ENCODE results near the gene PTGDS. TPM values are rescaled to one million over a fixed set of nuclear protein-coding genes. Genes with fewer than 3 reads are reported as not detected.

PTGDS gene
- total RNA-seq, 1 donor from 2014 or later: not detected

GRCh38 chr9:137014776-137015539 is 37.7 kb downstream of the PTGDS start:
- Mint-ChIP-seq H3K27ac (ENCODE audit: unreplicated experiment) (no peak overlapping the region), H3K9me3 (ENCODE audit: unreplicated experiment) (no peaks in the 10 kb centered on the region), H3K27me3 (ENCODE audit: unreplicated experiment) (no peaks in the 10 kb centered on the region), H3K4me3 (ENCODE audit: unreplicated experiment) (no peak overlapping the region), H3K4me1 (ENCODE audit: unreplicated experiment) (no peaks in the 10 kb centered on the region), H3K36me3 (ENCODE audit: low read depth, unreplicated experiment) (no peaks in the 10 kb centered on the region)
- DNase-seq (ENCODE audit: low spot score): no peak
- TF ChIP-seq, protein P1, sequence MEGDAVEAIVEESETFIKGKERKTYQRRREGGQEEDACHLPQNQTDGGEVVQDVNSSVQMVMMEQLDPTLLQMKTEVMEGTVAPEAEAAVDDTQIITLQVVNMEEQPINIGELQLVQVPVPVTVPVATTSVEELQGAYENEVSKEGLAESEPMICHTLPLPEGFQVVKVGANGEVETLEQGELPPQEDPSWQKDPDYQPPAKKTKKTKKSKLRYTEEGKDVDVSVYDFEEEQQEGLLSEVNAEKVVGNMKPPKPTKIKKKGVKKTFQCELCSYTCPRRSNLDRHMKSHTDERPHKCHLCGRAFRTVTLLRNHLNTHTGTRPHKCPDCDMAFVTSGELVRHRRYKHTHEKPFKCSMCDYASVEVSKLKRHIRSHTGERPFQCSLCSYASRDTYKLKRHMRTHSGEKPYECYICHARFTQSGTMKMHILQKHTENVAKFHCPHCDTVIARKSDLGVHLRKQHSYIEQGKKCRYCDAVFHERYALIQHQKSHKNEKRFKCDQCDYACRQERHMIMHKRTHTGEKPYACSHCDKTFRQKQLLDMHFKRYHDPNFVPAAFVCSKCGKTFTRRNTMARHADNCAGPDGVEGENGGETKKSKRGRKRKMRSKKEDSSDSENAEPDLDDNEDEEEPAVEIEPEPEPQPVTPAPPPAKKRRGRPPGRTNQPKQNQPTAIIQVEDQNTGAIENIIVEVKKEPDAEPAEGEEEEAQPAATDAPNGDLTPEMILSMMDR (IDR thresholded peaks at IDR 0.05; ENCODE audit: unreplicated experiment): no peak

GRCh38 chr9:137015540-137015930 is 38.2 kb downstream of the PTGDS start:
- TF ChIP-seq, protein P1 (IDR thresholded peaks at IDR 0.05; ENCODE audit: unreplicated experiment): no peak
- no peak overlapping the region for H3K4me3 Mint-ChIP-seq (ENCODE audit: unreplicated experiment)
- no peaks in the 10 kb centered on the region for H3K4me1 Mint-ChIP-seq (ENCODE audit: unreplicated experiment)
- no peak overlapping the region for H3K27ac Mint-ChIP-seq (ENCODE audit: unreplicated experiment)
- no peaks in the 10 kb centered on the region for H3K9me3 Mint-ChIP-seq (ENCODE audit: unreplicated experiment)
- no peaks in the 10 kb centered on the region for H3K36me3 Mint-ChIP-seq (ENCODE audit: low read depth, unreplicated experiment)
- DNase-seq (ENCODE audit: low spot score): no peak
- H3K27me3 Mint-ChIP-seq (ENCODE audit: unreplicated experiment): no peaks in the 10 kb centered on the region

DNA sequence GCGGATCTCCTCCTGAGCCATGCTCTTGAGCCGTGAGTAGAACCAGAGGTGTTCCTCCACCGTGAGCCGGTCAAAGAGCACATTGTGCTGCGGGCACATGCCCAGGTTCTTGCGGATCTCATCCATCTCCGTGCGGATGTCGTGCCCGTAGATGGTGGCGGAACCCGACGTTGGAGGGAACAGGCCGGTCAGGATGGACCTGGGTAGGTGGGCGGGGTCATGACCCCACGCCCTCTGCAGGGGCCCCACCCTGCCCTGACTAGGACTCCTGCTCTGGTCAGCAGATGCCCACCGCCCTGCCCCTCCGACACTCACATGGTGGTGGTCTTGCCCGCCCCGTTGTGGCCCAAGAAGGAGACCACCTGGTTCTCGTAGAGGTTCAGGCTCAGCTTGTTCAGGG is 38.7 kb downstream of the PTGDS start:
- Mint-ChIP-seq H3K27me3 (ENCODE audit: unreplicated experiment) (no peaks in the 10 kb centered on the region), H3K27ac (ENCODE audit: unreplicated experiment) (no peak overlapping the region), H3K4me1 (ENCODE audit: unreplicated experiment) (no peaks in the 10 kb centered on the region), H3K36me3 (ENCODE audit: low read depth, unreplicated experiment) (no peaks in the 10 kb centered on the region), H3K9me3 (ENCODE audit: unreplicated experiment) (no peaks in the 10 kb centered on the region), H3K4me3 (ENCODE audit: unreplicated experiment) (no peak overlapping the region)
- TF ChIP-seq, protein P1 (IDR thresholded peaks at IDR 0.05; ENCODE audit: unreplicated experiment): no peak
- no peak for DNase-seq (ENCODE audit: low spot score)

DNA sequence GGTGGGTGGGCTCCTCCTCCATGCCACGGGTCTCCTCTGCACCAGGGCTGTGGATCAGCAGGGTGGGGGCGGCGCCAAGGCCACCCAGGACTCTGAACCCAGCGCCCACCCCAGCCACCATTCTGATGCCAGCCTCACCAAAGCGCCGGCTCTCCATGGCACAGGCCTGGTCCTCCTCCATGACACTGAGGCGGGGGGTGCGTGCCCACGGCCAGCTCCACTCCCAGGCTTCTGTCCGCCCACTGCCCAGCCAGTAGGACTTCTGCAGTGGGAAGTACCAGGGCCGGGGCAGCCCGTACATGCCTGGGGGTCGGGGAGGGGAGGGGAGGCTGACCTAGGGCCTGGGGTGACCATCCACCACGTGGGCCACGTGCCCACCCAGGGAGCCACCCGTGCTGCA is 39.1 kb downstream of the PTGDS start:
- TF ChIP-seq, protein P1 (IDR thresholded peaks at IDR 0.05; ENCODE audit: unreplicated experiment): no peak
- Mint-ChIP-seq H3K4me3 (ENCODE audit: unreplicated experiment) (no peak overlapping the region), H3K4me1 (ENCODE audit: unreplicated experiment) (no peaks in the 10 kb centered on the region), H3K36me3 (ENCODE audit: low read depth, unreplicated experiment) (no peaks in the 10 kb centered on the region), H3K27me3 (ENCODE audit: unreplicated experiment) (no peaks in the 10 kb centered on the region), H3K9me3 (ENCODE audit: unreplicated experiment) (no peaks in the 10 kb centered on the region), H3K27ac (ENCODE audit: unreplicated experiment) (no peak overlapping the region)
- DNase-seq (ENCODE audit: low spot score): no peak

GRCh38 chr9:137017071-137017470 is 39.8 kb downstream of the PTGDS start:
- Mint-ChIP-seq H3K36me3 (ENCODE audit: low read depth, unreplicated experiment) (no peaks in the 10 kb centered on the region), H3K4me3 (ENCODE audit: unreplicated experiment) (no peak overlapping the region), H3K27ac (ENCODE audit: unreplicated experiment) (no peak overlapping the region), H3K4me1 (ENCODE audit: unreplicated experiment) (no peaks in the 10 kb centered on the region), H3K9me3 (ENCODE audit: unreplicated experiment) (no peaks in the 10 kb centered on the region), H3K27me3 (ENCODE audit: unreplicated experiment) (peaks cover 1% of the 10 kb centered on the region)
- TF ChIP-seq, protein P1 (IDR thresholded peaks at IDR 0.05; ENCODE audit: unreplicated experiment): no peak
- DNase-seq (ENCODE audit: low spot score): no peak
